ENCODE results near the gene OSMR.

DNA sequence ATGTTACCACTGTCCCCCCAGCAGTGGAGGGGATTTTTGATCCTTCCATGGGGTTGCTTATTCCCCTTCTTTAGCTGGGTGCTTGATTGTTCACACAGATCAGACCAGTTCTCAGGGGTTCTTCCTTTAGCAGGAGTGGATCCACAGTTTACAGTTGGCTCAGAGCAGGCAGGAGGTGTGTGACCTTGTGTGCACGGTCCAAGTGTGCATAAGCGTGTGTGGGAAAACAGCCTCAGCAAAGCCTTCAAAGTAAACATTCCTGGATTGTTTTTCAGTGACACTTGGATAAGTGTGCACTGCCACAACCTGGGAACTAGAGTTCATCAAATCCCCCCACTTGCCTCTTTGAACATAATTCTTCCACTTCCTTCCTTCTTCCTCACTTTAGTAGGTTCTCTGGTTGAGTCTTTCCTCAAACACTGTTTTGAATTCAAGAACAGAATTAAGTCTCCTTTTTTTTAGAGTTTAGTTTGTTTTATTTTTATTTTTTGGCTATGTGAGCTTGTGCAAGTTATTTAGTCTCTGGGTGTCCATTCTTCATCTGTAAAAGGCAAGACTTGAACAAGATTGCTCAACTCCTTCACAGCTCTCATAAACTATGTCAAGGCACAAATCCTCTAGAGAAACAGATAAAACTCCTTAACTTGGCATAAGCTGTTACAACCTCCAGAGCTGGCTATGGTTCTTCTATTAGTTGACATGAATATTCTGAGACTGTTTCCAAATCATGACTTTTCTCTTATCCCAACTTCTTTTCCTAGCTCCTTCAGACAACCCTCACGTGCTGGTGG lies 78.0 kb downstream of the OSMR start:
- TF ChIP-seq, protein P1, sequence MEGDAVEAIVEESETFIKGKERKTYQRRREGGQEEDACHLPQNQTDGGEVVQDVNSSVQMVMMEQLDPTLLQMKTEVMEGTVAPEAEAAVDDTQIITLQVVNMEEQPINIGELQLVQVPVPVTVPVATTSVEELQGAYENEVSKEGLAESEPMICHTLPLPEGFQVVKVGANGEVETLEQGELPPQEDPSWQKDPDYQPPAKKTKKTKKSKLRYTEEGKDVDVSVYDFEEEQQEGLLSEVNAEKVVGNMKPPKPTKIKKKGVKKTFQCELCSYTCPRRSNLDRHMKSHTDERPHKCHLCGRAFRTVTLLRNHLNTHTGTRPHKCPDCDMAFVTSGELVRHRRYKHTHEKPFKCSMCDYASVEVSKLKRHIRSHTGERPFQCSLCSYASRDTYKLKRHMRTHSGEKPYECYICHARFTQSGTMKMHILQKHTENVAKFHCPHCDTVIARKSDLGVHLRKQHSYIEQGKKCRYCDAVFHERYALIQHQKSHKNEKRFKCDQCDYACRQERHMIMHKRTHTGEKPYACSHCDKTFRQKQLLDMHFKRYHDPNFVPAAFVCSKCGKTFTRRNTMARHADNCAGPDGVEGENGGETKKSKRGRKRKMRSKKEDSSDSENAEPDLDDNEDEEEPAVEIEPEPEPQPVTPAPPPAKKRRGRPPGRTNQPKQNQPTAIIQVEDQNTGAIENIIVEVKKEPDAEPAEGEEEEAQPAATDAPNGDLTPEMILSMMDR (IDR thresholded peaks at IDR 0.05; ENCODE audit: borderline replicate concordance, extremely low read depth, low read length, poor library complexity, severe bottlenecking), result no peak
- no peak for TF ChIP-seq EZH2 (IDR thresholded peaks at IDR 0.05; ENCODE audit: borderline replicate concordance, low read depth, low read length, severe bottlenecking)

All from DND-41 (cell line).